GM08714 (cell line): Measurements from ENCODE around the gene FAM174B.

Source experiments
- H3K4me3 ChIP-seq: fragments of 200-500 bp; sonication (Bioruptor generic); 2 replicates; pipeline ENCODE4 v1.5.1; 2014; ENCODE audit warnings: mild to moderate bottlenecking, low read length, inconsistent platforms
- ZNF274 ChIP-seq: IDR thresholded peaks from 2 replicates; pipeline ENCODE4 v1.6.1; 2012; ENCODE audit warnings: mild to moderate bottlenecking, low read depth, low read length

FAM174B gene

DNA sequence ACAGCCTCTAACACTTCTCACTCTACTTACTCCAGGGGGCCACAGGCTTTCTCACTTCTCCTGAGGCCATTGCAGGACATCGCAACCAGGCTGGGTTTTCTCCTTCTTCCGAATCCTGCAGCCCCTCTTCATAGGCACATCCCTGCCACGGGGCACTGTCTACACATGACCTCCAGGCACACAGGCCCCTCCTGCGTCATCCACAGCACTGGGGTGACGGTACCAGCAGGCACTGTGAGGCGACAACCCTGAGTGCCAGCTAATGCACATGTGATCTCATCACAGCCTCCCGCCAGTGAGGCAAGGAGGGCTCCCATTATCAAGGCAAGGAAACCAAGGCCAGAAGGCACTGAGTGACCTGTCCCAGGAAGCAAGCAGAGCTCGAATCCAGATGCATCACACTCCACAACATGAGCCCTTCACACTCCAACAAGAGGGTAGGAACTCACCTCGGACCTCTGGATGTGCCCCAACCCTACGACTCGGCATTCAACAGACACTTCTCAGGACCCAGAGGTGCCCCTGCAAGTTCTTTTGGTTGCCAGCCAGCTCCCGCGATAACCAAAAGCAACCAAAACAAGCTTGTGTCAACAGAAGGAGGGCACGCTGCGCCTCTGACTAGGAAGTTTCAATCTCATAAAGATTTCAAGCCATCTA, 16.7 kb downstream of the FAM174B start:
- no peak overlapping the region for H3K4me3 ChIP-seq
- no peak for TF ChIP-seq ZNF274

DNA sequence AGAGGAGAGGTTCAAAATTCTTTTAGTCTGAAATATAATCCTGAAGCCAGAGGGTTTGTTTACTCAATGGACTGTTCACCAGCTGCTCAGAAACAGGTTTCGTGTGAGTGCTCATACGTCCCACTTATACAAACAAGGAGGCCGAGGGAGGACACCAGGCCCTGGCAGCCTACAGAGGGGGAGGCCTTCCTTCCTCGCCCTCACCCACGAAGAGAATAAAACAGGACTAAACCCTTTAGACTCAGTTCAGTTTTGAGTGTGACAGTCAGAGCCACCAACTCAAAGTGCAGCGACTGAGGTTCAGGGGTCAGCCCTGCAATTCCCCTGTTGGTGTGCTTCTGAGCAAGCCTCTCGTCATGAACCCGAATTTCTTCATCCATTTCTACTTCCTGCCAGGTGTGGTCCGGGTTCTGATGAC, 17.3 kb downstream of the FAM174B start:
- no peak for TF ChIP-seq ZNF274
- no peak overlapping the region for H3K4me3 ChIP-seq

DNA sequence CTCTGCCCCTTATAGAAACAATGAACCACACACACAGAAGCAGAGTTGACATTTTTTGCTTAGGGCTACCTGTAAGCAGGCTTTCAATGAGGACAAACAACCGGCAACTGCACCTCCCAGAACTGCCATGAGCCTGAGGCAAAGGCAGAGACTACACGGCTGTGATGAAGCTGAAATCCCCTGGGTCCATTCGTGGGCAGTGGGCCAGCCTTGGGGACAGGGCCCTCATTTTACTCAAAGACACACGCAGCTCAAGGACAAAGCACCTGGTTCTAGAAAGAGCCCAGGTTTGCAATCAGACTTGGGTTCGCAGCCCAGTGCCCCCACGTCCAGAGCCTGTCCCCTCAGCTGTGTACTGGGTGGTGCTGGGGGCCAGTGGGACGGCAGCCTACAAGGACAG, 17.9 kb downstream of the FAM174B start:
- H3K4me3 ChIP-seq, result no peak overlapping the region
- TF ChIP-seq ZNF274, result no peak

DNA sequence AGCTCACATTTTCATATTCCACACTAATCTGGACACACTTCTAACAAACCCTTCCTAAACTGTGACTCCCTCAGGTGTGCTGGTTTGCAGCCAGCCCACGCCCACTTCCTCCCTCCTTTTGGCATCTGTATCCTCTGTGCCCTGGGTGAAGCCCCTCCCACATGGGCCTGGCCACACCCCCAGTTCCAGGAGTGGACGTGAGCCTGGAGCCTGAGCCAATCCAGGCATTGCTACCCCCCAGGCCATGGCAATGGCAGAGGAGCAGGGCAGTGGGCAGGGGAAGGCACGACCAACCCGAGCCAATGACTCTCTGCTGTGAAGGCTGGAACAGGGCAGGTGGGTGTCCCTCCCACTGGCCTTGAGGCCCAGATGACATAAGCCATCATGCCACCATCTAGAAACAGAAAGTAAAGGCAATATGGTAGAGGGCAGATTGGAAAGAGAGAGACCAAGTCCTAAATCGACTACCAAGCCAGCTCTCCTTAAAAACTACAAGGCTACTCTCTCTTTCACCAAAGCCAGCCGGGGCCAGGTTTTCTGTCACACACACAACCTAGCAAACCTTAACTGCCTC, 18.6 kb downstream of the FAM174B start:
- H3K4me3 ChIP-seq, result no peak overlapping the region
- no peak for TF ChIP-seq ZNF274

DNA sequence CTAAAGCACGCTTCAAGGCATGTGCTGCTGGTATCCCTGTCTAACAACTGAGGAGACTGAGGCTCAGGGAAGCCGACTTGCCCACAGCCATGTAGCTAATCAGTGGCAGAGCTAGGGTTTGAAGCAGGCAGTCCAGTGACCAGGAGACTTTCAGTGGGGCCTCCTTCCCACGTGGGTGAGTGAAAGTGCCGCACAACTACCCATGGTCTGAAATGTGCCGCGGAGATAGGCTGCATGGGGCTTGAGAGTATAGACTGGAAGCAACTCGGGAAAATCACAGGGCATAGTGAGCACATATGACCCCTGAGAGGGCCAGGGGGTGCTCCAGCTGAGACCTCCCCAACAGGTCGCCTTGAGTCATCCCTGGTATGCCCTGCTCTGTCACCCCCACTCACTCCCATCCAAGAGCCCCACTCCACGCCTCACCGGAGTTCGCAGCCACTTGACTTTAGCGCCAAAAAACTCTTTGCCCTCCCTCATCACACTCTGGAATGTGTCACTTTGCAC, 19.1 kb downstream of the FAM174B start:
- H3K4me3 ChIP-seq, result no peak overlapping the region
- no peak for TF ChIP-seq ZNF274

DNA sequence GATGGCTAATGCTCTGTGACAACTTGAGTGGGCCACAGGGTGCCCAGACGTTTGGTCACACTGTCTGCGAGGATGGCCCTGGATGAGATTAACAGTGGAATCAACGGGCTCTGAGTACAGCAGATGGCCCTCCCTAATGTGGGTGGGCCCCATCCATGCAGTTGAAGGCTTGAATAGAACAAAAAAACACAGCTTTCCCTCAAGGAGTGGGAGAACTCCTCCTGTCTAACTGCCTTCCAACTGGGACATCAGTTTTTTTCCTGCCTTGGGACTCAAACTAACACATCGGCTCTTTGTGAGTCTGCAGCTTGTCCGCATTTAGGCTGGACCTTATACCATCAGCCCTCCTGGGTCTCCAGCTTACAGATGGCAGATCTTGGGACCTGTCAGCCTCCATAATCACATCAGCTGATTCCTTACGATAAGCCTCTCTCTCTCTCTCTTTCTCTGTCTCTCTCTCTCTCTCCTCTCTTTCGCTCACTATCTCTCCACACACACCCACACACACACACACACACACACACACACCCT, 20.8 kb downstream of the FAM174B start:
- H3K4me3 ChIP-seq, result no peak overlapping the region
- no peak for TF ChIP-seq ZNF274

DNA sequence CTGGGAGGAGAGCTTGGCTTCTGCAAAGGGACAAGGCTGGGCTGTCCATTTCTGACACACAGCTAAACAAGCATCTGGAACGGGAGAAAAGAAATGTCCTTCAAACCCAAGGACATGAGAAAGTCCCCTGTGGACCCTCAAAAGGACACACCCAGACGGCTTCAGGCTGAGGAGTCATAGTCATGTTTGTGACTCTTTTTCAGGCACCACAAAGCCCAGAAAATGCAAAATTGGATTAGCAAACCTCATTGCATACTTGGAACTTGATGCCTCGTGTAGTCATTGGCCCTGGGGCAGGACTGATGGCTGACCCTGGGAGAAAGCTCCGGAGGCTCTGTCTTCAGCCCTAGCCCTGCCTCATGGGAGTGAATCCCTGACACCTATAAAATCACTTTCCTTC, 21.5 kb downstream of the FAM174B start:
- no peak for TF ChIP-seq ZNF274
- H3K4me3 ChIP-seq, result no peak overlapping the region

DNA sequence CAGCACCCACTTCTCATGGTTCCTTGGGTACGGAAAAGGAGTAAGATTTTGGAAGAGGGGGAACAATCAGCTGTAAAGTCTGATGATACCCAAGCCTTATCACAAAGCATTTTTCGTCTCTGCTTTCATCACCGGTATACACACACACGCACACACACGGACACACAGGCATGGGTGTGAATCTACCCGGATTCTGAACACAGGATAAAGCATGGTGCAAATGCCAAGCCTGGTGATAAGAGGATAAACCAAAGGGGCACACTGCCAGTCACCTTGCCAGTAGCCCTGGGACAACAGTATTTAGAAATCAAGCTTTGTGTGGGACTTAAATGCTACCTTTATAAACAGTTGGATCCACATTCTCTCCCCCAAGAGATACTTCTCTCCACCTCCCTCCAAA, 22.2 kb downstream of the FAM174B start:
- H3K4me3 ChIP-seq, result no peak overlapping the region
- TF ChIP-seq ZNF274, result no peak

DNA sequence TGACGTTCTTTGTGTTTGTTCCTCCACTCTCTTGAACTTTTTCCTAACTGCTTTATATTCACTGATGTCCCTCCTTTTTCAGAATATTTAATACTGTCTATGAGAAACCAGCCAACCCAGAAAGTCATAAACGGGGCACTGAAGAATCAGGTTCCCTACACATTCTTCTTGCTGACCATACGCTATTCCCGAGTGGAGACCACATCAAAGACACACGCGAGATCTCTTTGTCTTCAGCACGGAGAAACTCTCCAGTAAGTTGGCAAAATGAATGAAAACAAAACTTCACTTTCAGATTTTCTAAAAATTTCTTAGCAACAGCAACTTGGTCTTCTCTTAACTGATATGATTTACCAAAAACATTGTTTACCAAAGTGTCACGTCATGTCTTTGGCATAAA, 22.6 kb downstream of the FAM174B start:
- H3K4me3 ChIP-seq, result no peak overlapping the region
- no peak for TF ChIP-seq ZNF274

DNA sequence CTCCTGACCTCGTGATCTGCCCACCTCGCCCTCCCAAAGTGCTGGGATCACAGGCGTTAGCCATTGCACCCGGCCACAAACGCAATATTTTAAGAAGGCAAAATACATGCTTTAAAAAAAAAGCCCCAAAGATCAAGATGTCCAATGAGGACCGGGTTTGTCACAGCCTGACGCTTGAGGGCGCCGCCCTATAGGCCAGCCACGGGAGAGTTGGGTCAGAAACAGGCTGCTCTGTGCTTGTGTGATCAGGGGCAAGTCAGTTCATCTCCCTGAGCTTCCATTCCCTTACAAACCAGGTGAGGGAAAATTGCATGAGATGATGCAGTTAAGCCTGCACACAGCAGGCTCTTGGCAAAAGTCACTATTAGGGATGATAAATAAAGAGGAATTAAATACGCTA, 23.9 kb downstream of the FAM174B start:
- no peak for TF ChIP-seq ZNF274
- no peak overlapping the region for H3K4me3 ChIP-seq

DNA sequence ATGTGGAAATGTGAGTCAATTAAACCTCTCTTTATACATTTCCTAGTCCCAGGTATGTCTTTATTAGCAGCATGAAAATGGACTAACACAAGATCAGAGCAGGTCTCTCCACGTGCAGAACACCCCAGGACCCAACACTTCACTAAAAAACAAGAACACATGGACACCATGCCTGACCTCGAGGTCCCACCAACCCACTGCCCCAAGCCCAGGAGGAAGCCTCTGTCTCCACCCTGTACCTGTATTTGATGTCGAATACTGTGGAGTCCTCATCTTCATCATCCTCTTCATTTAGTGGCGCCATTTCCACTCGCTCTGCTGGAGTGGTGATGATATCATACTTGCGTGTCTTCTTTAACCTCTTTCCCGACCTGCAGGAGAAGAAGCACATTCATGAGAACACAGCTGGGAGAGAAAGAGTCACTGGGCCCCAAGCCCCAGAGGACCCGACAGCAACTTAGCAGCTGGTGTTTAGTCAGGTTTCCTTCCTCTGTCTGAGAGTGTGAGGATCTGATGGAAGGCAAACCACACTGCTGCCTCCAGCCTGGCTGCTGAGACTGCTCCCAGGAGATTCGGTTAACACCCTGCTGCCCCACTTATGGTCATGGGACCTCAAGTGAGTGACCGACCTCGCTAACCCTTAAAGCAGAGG, 25.5 kb downstream of the FAM174B start:
- no peak for TF ChIP-seq ZNF274
- H3K4me3 ChIP-seq, result no peak overlapping the region

DNA sequence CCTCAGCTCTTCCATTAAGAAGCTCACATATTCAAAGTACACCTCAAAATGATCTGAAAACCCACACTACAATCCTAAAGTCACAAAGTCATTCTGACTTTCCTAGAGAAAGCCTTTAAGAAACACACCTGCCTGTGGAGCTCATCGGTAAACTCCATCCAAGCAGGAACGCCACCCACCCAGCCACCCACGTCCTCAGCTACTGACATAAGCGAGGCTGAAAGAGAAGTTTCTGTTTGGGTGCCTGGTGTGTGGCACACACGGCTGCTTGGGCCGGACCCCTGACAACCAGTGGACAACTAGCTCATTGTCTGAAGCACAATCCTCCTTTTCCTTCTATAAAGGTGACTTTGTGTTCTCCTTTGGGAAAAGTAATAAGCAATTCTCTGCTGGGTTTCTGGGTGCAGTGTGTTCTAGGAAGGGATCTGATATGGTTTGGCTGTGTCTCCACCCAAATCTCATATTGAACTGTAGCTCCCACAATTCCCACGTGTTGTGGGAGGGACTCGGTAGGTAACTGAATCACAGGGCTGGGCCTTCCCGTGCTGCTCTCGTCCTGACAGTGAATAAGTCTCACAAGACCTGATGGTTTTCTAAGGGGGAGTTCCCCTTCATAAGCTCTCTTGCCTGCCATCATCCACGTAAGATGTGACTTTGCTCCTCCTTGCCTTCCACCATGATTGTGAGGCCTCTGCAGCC, 26.1 kb downstream of the FAM174B start:
- no peak for TF ChIP-seq ZNF274
- no peak overlapping the region for H3K4me3 ChIP-seq

DNA sequence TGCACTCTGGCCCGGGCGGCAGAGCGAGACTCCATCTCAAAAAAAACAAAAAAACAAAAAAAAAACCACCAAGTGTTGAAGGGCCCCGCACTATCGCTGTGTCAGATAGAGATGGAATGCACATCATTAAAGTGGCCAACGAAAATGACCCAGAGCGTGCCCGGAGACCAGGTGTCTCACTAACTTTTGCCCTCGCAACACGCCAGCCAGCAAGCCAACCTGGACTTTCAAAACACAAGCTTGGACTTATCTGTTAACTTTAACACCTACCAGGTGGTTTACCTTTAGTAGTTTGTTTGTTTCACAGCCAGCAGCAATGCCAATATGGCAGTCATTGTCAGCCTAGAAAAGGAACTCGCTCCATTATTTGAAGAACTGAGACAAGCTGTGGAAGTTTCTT, 28.6 kb downstream of the FAM174B start:
- no peak overlapping the region for H3K4me3 ChIP-seq
- no peak for TF ChIP-seq ZNF274

DNA sequence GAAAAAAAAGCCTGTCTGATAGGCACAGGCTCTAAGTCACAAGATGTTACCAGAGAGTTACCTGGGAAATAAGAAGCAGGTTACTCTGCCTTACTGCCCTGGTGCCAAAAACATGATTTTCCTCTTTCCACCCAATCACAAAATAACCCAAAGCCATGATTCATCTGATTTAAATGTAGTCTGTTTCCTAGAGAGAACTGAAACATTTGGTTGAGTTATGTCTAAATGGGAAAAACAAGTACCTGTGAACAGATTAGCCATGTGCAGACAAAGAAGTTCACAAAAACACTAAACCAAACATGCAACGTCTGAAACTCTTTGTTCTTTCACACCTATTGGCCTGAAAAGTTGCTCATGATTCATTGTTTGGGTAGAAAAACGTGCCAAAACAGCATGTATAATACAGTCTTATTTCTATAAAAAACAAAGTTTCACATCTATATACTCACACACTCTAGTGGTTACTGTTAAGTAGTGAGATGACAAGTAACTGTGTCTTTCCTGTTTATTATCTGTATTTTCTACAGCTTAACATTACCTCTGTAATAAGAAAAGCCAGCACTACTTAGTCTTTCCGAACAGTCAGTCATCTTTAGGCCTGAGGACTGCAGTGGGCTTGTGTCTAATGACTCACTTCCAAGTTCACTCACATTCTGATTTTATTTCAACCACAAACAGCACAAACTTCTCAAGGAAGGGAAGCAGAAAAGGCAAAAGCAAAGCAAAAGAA, 30.2 kb downstream of the FAM174B start:
- no peak overlapping the region for H3K4me3 ChIP-seq
- no peak for TF ChIP-seq ZNF274
